CD4-positive, alpha-beta memory T cell (primary cell): Measurements from ENCODE around the gene OPRL1. TPM values are rescaled to one million over a fixed set of nuclear protein-coding genes. Genes with fewer than 3 reads are reported as not detected.

Experiments
- CTCF ChIA-PET: fragments of 350-600 bp; sonication (Branson Sonifier 250); formaldehyde crosslinking; loops from one replicate; lab custom pipeline; 2021; ENCODE audit warnings: inconsistent platforms; ENCODE audit not compliant: partially characterized antibody; lab: Charles Lee
- POLR2A ChIA-PET: fragments of 350-600 bp; sonication (Branson Sonifier 250); formaldehyde crosslinking; loops from one replicate; lab custom pipeline; 2021; ENCODE audit not compliant: partially characterized antibody; lab: Charles Lee
- DNase-seq, 5 donors: peaks; one replicate each; pipeline versions ENCODE4 v3.0.0 to v3.0.0-alpha.2; 2020 to 2022; ENCODE audit warnings: mixed read lengths in 1 of 5
- H3K27ac ChIP-seq: one replicate; pipeline ENCODE4 v1.7.0; 2013; ENCODE audit warnings: low read depth, low read length
- H3K27me3 ChIP-seq: 2 replicates; pipeline ENCODE4 v1.7.0; 2013; ENCODE audit warnings: mild to moderate bottlenecking, low read length, moderate library complexity; ENCODE audit not compliant: insufficient read depth
- H3K36me3 ChIP-seq: 2 replicates; pipeline ENCODE4 v1.7.0; 2013; ENCODE audit warnings: mild to moderate bottlenecking, low read length, moderate library complexity; ENCODE audit not compliant: insufficient read depth
- H3K4me1 ChIP-seq: 2 replicates; pipeline ENCODE4 v1.7.0; 2013; ENCODE audit warnings: mild to moderate bottlenecking, low read length, moderate library complexity; ENCODE audit not compliant: insufficient read depth
- H3K4me3 ChIP-seq, 2 donors: one replicate each; pipeline ENCODE4 v1.7.0; 2013; ENCODE audit warnings: low read length in 2 of 2, mild to moderate bottlenecking in 1 of 2
- H3K9me3 ChIP-seq, 2 donors: one replicate each; pipeline ENCODE4 v1.7.0; 2013; ENCODE audit warnings: low read length in 2 of 2, control low read depth in 1 of 2; ENCODE audit not compliant: control insufficient read depth in 1 of 2
- H3K27ac Mint-ChIP-seq, 7 donors: one replicate each; pipeline ENCODE4 v1.8.0; 2020 to 2021; ENCODE audit warnings: mixed read lengths in 7 of 7, mild to moderate bottlenecking in 6 of 7, inconsistent platforms in 3 of 7, moderate library complexity in 3 of 7
- H3K27me3 Mint-ChIP-seq, 2 donors: one replicate each; pipeline ENCODE4 v1.8.0; 2020 to 2021; ENCODE audit warnings: mixed read lengths in 2 of 2
- H3K36me3 Mint-ChIP-seq, 2 donors: one replicate each; pipeline ENCODE4 v1.8.0; 2020 to 2021; ENCODE audit warnings: mixed read lengths in 2 of 2, inconsistent platforms in 1 of 2, mild to moderate bottlenecking in 1 of 2
- H3K4me1 Mint-ChIP-seq, 4 donors: one replicate each; pipeline ENCODE4 v1.8.0; 2020 to 2021; ENCODE audit warnings: mixed read lengths in 4 of 4, mild to moderate bottlenecking in 1 of 4
- H3K4me3 Mint-ChIP-seq, 8 donors: one replicate each; pipeline ENCODE4 v1.8.0; 2020 to 2021; ENCODE audit warnings: mixed read lengths in 8 of 8, mild to moderate bottlenecking in 7 of 8, moderate library complexity in 6 of 8, inconsistent platforms in 3 of 8
- H3K9me3 Mint-ChIP-seq, 8 donors: one replicate each; pipeline ENCODE4 v1.8.0; 2020 to 2021; ENCODE audit warnings: mixed read lengths in 8 of 8, mild to moderate bottlenecking in 5 of 8, inconsistent platforms in 3 of 8, moderate library complexity in 1 of 8
- intact Hi-C: fragments of 100-400 bp; cut with micrococcal nuclease; formaldehyde crosslinking; loops from one replicate; pipeline ENCODE4 v1.15.1; 2023
- polyA plus RNA-seq, 2 donors: library from polyadenylated mRNA; unstranded; fragments of 300-500 nt; fragmentation: Illumina TruSeq; gene quantifications; one replicate each; pipeline ENCODE4 v1.2.3, GENCODE V29; 2021
- total RNA-seq, 2 experiments: library from RNA; stranded (reverse); gene quantifications; one replicate each; pipeline ENCODE4 v1.2.3, GENCODE V29; 2021

Gene OPRL1
- total and polyA plus RNA-seq, 4 experiments from 2014 or later = 0.68 to 1.1 (median 0.97) TPM

- H3K27ac Mint-ChIP-seq = no peak overlapping the region
- peaks cover 0 to 13% (median 9%) of the 10 kb centered on the region in 8 donors for H3K9me3 Mint-ChIP-seq
- H3K4me3 Mint-ChIP-seq = no peak overlapping the region
- no peak for DNase-seq
- H3K4me1 ChIP-seq = no peaks in the 10 kb centered on the region
- no peaks in the 10 kb centered on the region for H3K36me3 Mint-ChIP-seq
- no peaks in the 10 kb centered on the region for H3K36me3 ChIP-seq
- ChIA-PET POLR2A (no interaction called here), CTCF (interaction anchor here (2.2 kb wide), 1 partner anchor 22 kb away, joined by 8 read pairs; no protein-coding TSS in a partner anchor)
- H3K27me3 ChIP-seq = no peaks in the 10 kb centered on the region
- peaks cover 0 to 4% (median under 1%) of the 10 kb centered on the region in 4 donors for H3K4me1 Mint-ChIP-seq
- intact Hi-C loops = no loop called here
- no peak overlapping the region for H3K4me3 ChIP-seq
- H3K27me3 Mint-ChIP-seq = peaks cover 5 to 8% of the 10 kb centered on the region in 2 donors
- H3K27ac ChIP-seq = no peak overlapping the region
- no peaks in the 10 kb centered on the region for H3K9me3 ChIP-seq
Observed at GRCh38 chr20:64142590-64142989, 62.7 kb downstream of the OPRL1 start.

GRCh38 chr20:64143018-64143801 lies 63.3 kb downstream of the OPRL1 start:
- Histone ChIP-seq H3K36me3 (no peaks in the 10 kb centered on the region), H3K4me1 (no peaks in the 10 kb centered on the region), H3K4me3 (no peak overlapping the region), H3K27ac (no peak overlapping the region), H3K9me3 (no peaks in the 10 kb centered on the region), H3K27me3 (no peaks in the 10 kb centered on the region)
- intact Hi-C loops = no loop called here
- peaks cover 5 to 8% of the 10 kb centered on the region in 2 donors for H3K27me3 Mint-ChIP-seq
- POLR2A ChIA-PET = no interaction called here
- DNase-seq = no peak
- no peaks in the 10 kb centered on the region for H3K36me3 Mint-ChIP-seq
- H3K4me3 Mint-ChIP-seq = no peak overlapping the region
- no peak overlapping the region for H3K27ac Mint-ChIP-seq
- peaks cover 0 to 4% (median under 1%) of the 10 kb centered on the region in 4 donors for H3K4me1 Mint-ChIP-seq
- H3K9me3 Mint-ChIP-seq = peaks cover 0 to 13% (median 9%) of the 10 kb centered on the region in 8 donors
- CTCF ChIA-PET = interaction anchor here (2.2 kb wide), 1 partner anchor 23 kb away, joined by 8 read pairs; no protein-coding TSS in a partner anchor

- DNase-seq = no peak
- Mint-ChIP-seq H3K27me3 (peaks cover 5 to 8% of the 10 kb centered on the region in 2 donors), H3K36me3 (no peaks in the 10 kb centered on the region), H3K9me3 (peaks cover 0 to 13% (median 9%) of the 10 kb centered on the region in 8 donors), H3K4me3 (no peak overlapping the region), H3K4me1 (peaks cover 0 to 4% (median under 1%) of the 10 kb centered on the region in 4 donors), H3K27ac (peak overlapping the region in 1 of 7 donors; percentile 4)
- POLR2A ChIA-PET = no interaction called here
- H3K36me3 ChIP-seq = no peaks in the 10 kb centered on the region
- no peaks in the 10 kb centered on the region for H3K4me1 ChIP-seq
- CTCF ChIA-PET = no interaction called here
- no peak overlapping the region for H3K27ac ChIP-seq
- no peaks in the 10 kb centered on the region for H3K27me3 ChIP-seq
- intact Hi-C loops = no loop called here
- no peak overlapping the region for H3K4me3 ChIP-seq
- no peaks in the 10 kb centered on the region for H3K9me3 ChIP-seq
Observed at GRCh38 chr20:64144144-64144912, 64.4 kb downstream of the OPRL1 start.

GRCh38 chr20:64145458-64146300 lies 65.8 kb downstream of the OPRL1 start:
- intact Hi-C loops = no loop called here
- no peaks in the 10 kb centered on the region for H3K9me3 ChIP-seq
- H3K36me3 Mint-ChIP-seq = no peaks in the 10 kb centered on the region
- no peak overlapping the region for H3K4me3 Mint-ChIP-seq
- peaks cover 0 to 13% (median 9%) of the 10 kb centered on the region in 8 donors for H3K9me3 Mint-ChIP-seq
- DNase-seq = no peak
- peaks cover 0 to 4% (median under 1%) of the 10 kb centered on the region in 4 donors for H3K4me1 Mint-ChIP-seq
- H3K27me3 Mint-ChIP-seq = peaks cover 5 to 7% of the 10 kb centered on the region in 2 donors
- no peaks in the 10 kb centered on the region for H3K36me3 ChIP-seq
- ChIA-PET CTCF (no interaction called here), POLR2A (no interaction called here)
- no peak overlapping the region for H3K27ac ChIP-seq
- no peaks in the 10 kb centered on the region for H3K27me3 ChIP-seq
- H3K4me3 ChIP-seq = no peak overlapping the region
- H3K27ac Mint-ChIP-seq = no peak overlapping the region
- no peaks in the 10 kb centered on the region for H3K4me1 ChIP-seq

GRCh38 chr20:64146301-64146935 lies 66.5 kb downstream of the OPRL1 start:
- Mint-ChIP-seq H3K4me3 (no peak overlapping the region), H3K4me1 (peaks cover 0 to 4% (median under 1%) of the 10 kb centered on the region in 4 donors), H3K9me3 (peaks cover 0 to 13% (median 9%) of the 10 kb centered on the region in 8 donors), H3K27me3 (peaks cover 5 to 7% of the 10 kb centered on the region in 2 donors), H3K27ac (no peak overlapping the region), H3K36me3 (no peaks in the 10 kb centered on the region)
- H3K27ac ChIP-seq = no peak overlapping the region
- intact Hi-C loops = no loop called here
- H3K4me3 ChIP-seq = no peak overlapping the region
- ChIA-PET CTCF (no interaction called here), POLR2A (no interaction called here)
- no peaks in the 10 kb centered on the region for H3K9me3 ChIP-seq
- H3K36me3 ChIP-seq = no peaks in the 10 kb centered on the region
- H3K27me3 ChIP-seq = no peaks in the 10 kb centered on the region
- no peaks in the 10 kb centered on the region for H3K4me1 ChIP-seq
- DNase-seq = no peak

- Histone ChIP-seq H3K27me3 (no peaks in the 10 kb centered on the region), H3K36me3 (no peaks in the 10 kb centered on the region), H3K4me3 (no peak overlapping the region), H3K4me1 (no peaks in the 10 kb centered on the region), H3K27ac (no peak overlapping the region), H3K9me3 (no peaks in the 10 kb centered on the region)
- H3K4me3 Mint-ChIP-seq = no peak overlapping the region
- peaks cover 0 to 13% (median 9%) of the 10 kb centered on the region in 8 donors for H3K9me3 Mint-ChIP-seq
- peaks cover 0 to 3% (median under 1%) of the 10 kb centered on the region in 4 donors for H3K4me1 Mint-ChIP-seq
- intact Hi-C loops = no loop called here
- no peak for DNase-seq
- no peak overlapping the region for H3K27ac Mint-ChIP-seq
- H3K36me3 Mint-ChIP-seq = no peaks in the 10 kb centered on the region
- ChIA-PET POLR2A (no interaction called here), CTCF (no interaction called here)
- H3K27me3 Mint-ChIP-seq = peaks cover 5 to 7% of the 10 kb centered on the region in 2 donors
Observed at GRCh38 chr20:64146936-64147477, 67.1 kb downstream of the OPRL1 start.
